Stimulated activated CD4-positive, alpha-beta T cell treated with anti-CD3 and anti-CD28 coated beads, Interleukin-15, amount 100 ng/mL, for 1 hour (primary cell): ENCODE measurements around the gene RAB3GAP1.

Experiments
- DNase-seq, 2 donors: peaks; one replicate each; pipeline ENCODE4 v3.0.0-alpha.2; 2020; ENCODE audit warnings: low read depth in 1 of 2, low spot score in 1 of 2

The RAB3GAP1 gene

GRCh38 chr2:135208016-135208415 is 155.9 kb downstream of the RAB3GAP1 start:
- DNase-seq = no peak

GRCh38 chr2:135212757-135213156 is 160.7 kb downstream of the RAB3GAP1 start:
- DNase-seq = no peak

GRCh38 chr2:135218426-135218825 is 166.3 kb downstream of the RAB3GAP1 start:
- DNase-seq = no peak

- no peak for DNase-seq
Measured at GRCh38 chr2:135219226-135219625, 167.1 kb downstream of the RAB3GAP1 start.
